ENCODE data around the gene TH. TPM values are rescaled to one million over a fixed set of nuclear protein-coding genes. Genes with fewer than 3 reads are reported as not detected.

Gene TH
- total RNA-seq, 3 donors from 2014 or later: not detected

GRCh38 chr11:2148595-2148994 is 23.0 kb downstream of the TH start:
- intact Hi-C loops (cut with DNase I; ENCODE audit: low total_unique reads): no loop called here
- Histone ChIP-seq H3K4me3 (no peak overlapping the region), H3K36me3 (no peaks in the 10 kb centered on the region), H3K27me3 (peaks cover 11 to 76% of the 10 kb centered on the region in 2 donors), H3K9me3 (no peaks in the 10 kb centered on the region), H3K27ac (no peak overlapping the region), H3K4me1 (peaks cover 3 to 6% of the 10 kb centered on the region in 2 donors)
- no peak for DNase-seq (ENCODE audit: low spot score in 2 of 2)
- TF ChIP-seq POLR2A (IDR thresholded peaks at IDR 0.05) (no peak), CTCF (IDR thresholded peaks at IDR 0.05) (no peak), POLR2AphosphoS5 (IDR thresholded peaks at IDR 0.05) (no peak)

- H3K36me3 ChIP-seq: no peaks in the 10 kb centered on the region
- H3K27me3 ChIP-seq: peaks cover 11 to 88% of the 10 kb centered on the region in 2 donors
- no peak overlapping the region for H3K4me3 ChIP-seq
- no peak overlapping the region for H3K27ac ChIP-seq
- H3K9me3 ChIP-seq: no peaks in the 10 kb centered on the region
- no peak for TF ChIP-seq CTCF (IDR thresholded peaks at IDR 0.05)
- no peak for DNase-seq (ENCODE audit: low spot score in 2 of 2)
- peaks cover 3 to 6% of the 10 kb centered on the region in 2 donors for H3K4me1 ChIP-seq
- intact Hi-C loops (cut with DNase I; ENCODE audit: low total_unique reads): no loop called here
Observed at GRCh38 chr11:2147391-2147790, 24.2 kb downstream of the TH start.

GRCh38 chr11:2146051-2146450 is 25.6 kb downstream of the TH start:
- H3K4me1 ChIP-seq: peaks cover 0 to 6% of the 10 kb centered on the region in 2 donors
- intact Hi-C loops (cut with DNase I; ENCODE audit: low total_unique reads): no loop called here
- H3K9me3 ChIP-seq: no peaks in the 10 kb centered on the region
- DNase-seq (ENCODE audit: low spot score in 2 of 2): no peak
- H3K36me3 ChIP-seq: no peaks in the 10 kb centered on the region
- H3K27ac ChIP-seq: no peak overlapping the region
- TF ChIP-seq POLR2AphosphoS5 (IDR thresholded peaks at IDR 0.05) (no peak), POLR2A (IDR thresholded peaks at IDR 0.05) (no peak)
- peaks cover 11 to 99% of the 10 kb centered on the region in 2 donors for H3K27me3 ChIP-seq
- H3K4me3 ChIP-seq: no peak overlapping the region

- intact Hi-C loops (cut with DNase I; ENCODE audit: low total_unique reads): no loop called here
- DNase-seq (ENCODE audit: low spot score in 2 of 2): no peak
- no peak for TF ChIP-seq POLR2AphosphoS5 (IDR thresholded peaks at IDR 0.05)
- TF ChIP-seq POLR2A (IDR thresholded peaks at IDR 0.05): no peak
- Histone ChIP-seq H3K36me3 (no peaks in the 10 kb centered on the region), H3K9me3 (no peaks in the 10 kb centered on the region), H3K27ac (no peak overlapping the region), H3K4me3 (peak overlapping the region in 2 of 3 donors; percentile 4 to 48), H3K27me3 (peaks cover 20 to 100% of the 10 kb centered on the region in 2 donors), H3K4me1 (peaks cover 0 to 11% of the 10 kb centered on the region in 2 donors)
Observed at GRCh38 chr11:2144544-2145248, 26.9 kb downstream of the TH start.

- Histone ChIP-seq H3K27me3 (peaks cover 23 to 97% of the 10 kb centered on the region in 2 donors), H3K4me3 (peak overlapping the region in 2 of 3 donors; percentile 4 to 48), H3K27ac (no peak overlapping the region), H3K4me1 (peaks cover 0 to 11% of the 10 kb centered on the region in 2 donors), H3K36me3 (no peaks in the 10 kb centered on the region), H3K9me3 (no peaks in the 10 kb centered on the region)
- intact Hi-C loops (cut with DNase I; ENCODE audit: low total_unique reads): no loop called here
- TF ChIP-seq CTCF (IDR thresholded peaks at IDR 0.05) (no peak), POLR2AphosphoS5 (IDR thresholded peaks at IDR 0.05) (no peak), POLR2A (IDR thresholded peaks at IDR 0.05) (no peak)
- DNase-seq (ENCODE audit: low spot score in 2 of 2): no peak
Observed at GRCh38 chr11:2143799-2144543, 27.6 kb downstream of the TH start.

- no peak for DNase-seq (ENCODE audit: low spot score in 2 of 2)
- no peak overlapping the region for H3K27ac ChIP-seq
- TF ChIP-seq CTCF (IDR thresholded peaks at IDR 0.05) (no peak), POLR2AphosphoS5 (IDR thresholded peaks at IDR 0.05) (no peak)
- peaks cover 0 to 11% of the 10 kb centered on the region in 2 donors for H3K4me1 ChIP-seq
- no peaks in the 10 kb centered on the region for H3K36me3 ChIP-seq
- H3K27me3 ChIP-seq: peaks cover 23 to 97% of the 10 kb centered on the region in 2 donors
- intact Hi-C loops (cut with DNase I; ENCODE audit: low total_unique reads): no loop called here
- no peak overlapping the region for H3K4me3 ChIP-seq
- no peaks in the 10 kb centered on the region for H3K9me3 ChIP-seq
Observed at GRCh38 chr11:2143477-2143798, 28.2 kb downstream of the TH start.

Data from breast epithelium (tissue), 4 donors.